ENCODE data around the gene OLA1. TPM values are rescaled to one million over a fixed set of nuclear protein-coding genes. Genes with fewer than 3 reads are reported as not detected.

The OLA1 gene
- total RNA-seq, 5 donors from 2014 or later (not counting 1 experiment from before 2014, with no cell fraction given) = 32.1 to 46.1 (median 38.1) TPM

DNA sequence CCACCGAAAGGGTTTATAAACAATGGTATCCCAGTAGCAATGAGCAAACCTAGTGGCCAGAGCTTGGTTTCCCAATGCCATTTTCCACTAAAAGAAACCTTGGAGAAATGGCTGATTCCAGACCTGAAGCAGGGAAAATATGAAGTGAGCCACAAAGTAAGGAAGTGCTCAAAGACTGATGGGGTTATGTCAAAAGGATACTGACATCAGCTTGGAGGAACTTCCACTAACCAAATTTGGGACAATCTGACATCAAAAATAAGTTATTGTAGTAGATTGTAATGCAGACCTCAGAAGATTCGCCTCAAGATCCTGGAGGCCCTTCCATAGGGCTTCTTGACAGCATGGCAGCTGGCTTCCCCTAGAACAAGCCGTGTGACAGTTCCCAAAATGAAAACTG lies 203.8 kb downstream of the OLA1 start:
- Histone ChIP-seq H3K4me3 (ENCODE audit: control insufficient read depth in 1 of 2, extremely low read depth in 1 of 2, low read length in 1 of 2) (no peak overlapping the region), H3K27ac (ENCODE audit: low read length) (no peak overlapping the region), H3K36me3 (ENCODE audit: control insufficient read depth in 2 of 2, extremely low read depth in 1 of 2, insufficient read depth in 1 of 2, low read length in 1 of 2) (no peaks in the 10 kb centered on the region), H3K4me1 (ENCODE audit: control insufficient read depth in 1 of 2, extremely low read depth in 1 of 2, insufficient read depth in 2 of 2, low read length in 2 of 2) (peaks cover 0 to 12% of the 10 kb centered on the region in 2 experiments), H3K27me3 (replicated peaks in 1 of 2; ENCODE audit: control insufficient read depth in 2 of 2, extremely low read depth in 1 of 2, insufficient read depth in 2 of 2, low read length in 1 of 2) (peaks cover 0 to 20% of the 10 kb centered on the region in 2 experiments), H3K9me3 (no peaks in the 10 kb centered on the region)
- ChIA-PET CTCF (no interaction called here), POLR2A (no interaction called here)
- H3K27ac Mint-ChIP-seq = no peak overlapping the region
- peaks cover 3 to 4% of the 10 kb centered on the region in 2 donors for H3K27me3 Mint-ChIP-seq
- peaks cover 0 to 4% (median 0%) of the 10 kb centered on the region in 3 donors for H3K9me3 Mint-ChIP-seq
- H3K4me1 Mint-ChIP-seq = peaks cover 6 to 8% (median 6%) of the 10 kb centered on the region in 3 donors
- no peak for ATAC-seq (replicated peaks in 1 of 4)
- H3K36me3 Mint-ChIP-seq = no peaks in the 10 kb centered on the region
- WGBS (ENCODE audit: insufficient coverage) = 57% methylated on average over 1 of the region's 3 CpGs
- no peak overlapping the region for H3K4me3 Mint-ChIP-seq
- DNase-seq = no peak

DNA sequence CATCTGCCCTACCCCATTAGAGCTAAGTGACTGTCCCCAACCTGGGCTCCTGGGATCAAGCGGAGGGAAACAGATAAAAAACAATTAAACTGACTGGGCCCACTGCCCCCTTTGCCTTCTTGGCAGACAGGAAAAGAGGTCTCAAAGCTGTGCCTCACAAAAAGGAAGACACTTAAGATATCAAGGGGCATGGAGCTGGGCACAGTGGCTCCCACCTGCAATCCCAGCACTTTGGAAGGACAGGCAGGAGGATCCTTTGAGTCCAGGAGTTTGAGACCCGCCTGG lies 208.0 kb downstream of the OLA1 start:
- CTCF ChIA-PET = interaction anchor here in 1 of 2 donors (0.6 to 1.1 kb wide), 2 partner anchors 9 to 20 kb away, joined by 3 read pairs; no protein-coding TSS in a partner anchor
- Histone ChIP-seq H3K4me3 (ENCODE audit: control insufficient read depth in 1 of 2, extremely low read depth in 1 of 2, low read length in 1 of 2) (no peak overlapping the region), H3K9me3 (no peaks in the 10 kb centered on the region), H3K27ac (ENCODE audit: low read length) (no peak overlapping the region), H3K27me3 (replicated peaks in 1 of 2; ENCODE audit: control insufficient read depth in 2 of 2, extremely low read depth in 1 of 2, insufficient read depth in 2 of 2, low read length in 1 of 2) (peaks cover 0 to 23% of the 10 kb centered on the region in 2 experiments), H3K4me1 (ENCODE audit: control insufficient read depth in 1 of 2, extremely low read depth in 1 of 2, insufficient read depth in 2 of 2, low read length in 2 of 2) (peaks cover 0 to 12% of the 10 kb centered on the region in 2 experiments), H3K36me3 (ENCODE audit: control insufficient read depth in 2 of 2, extremely low read depth in 1 of 2, insufficient read depth in 1 of 2, low read length in 1 of 2) (no peaks in the 10 kb centered on the region)
- peaks cover 0 to 2% of the 10 kb centered on the region in 2 donors for H3K27me3 Mint-ChIP-seq
- POLR2A ChIA-PET = no interaction called here
- no peaks in the 10 kb centered on the region for H3K9me3 Mint-ChIP-seq
- ATAC-seq (replicated peaks in 1 of 4) (no peak), DNase-seq (no peak)
- H3K4me1 Mint-ChIP-seq = peaks cover 12 to 15% (median 14%) of the 10 kb centered on the region in 3 donors
- H3K27ac Mint-ChIP-seq = no peak overlapping the region
- WGBS (ENCODE audit: insufficient coverage) = 100% methylated on average over 1 of the region's 2 CpGs
- no peak overlapping the region for H3K4me3 Mint-ChIP-seq
- no peaks in the 10 kb centered on the region for H3K36me3 Mint-ChIP-seq

DNA sequence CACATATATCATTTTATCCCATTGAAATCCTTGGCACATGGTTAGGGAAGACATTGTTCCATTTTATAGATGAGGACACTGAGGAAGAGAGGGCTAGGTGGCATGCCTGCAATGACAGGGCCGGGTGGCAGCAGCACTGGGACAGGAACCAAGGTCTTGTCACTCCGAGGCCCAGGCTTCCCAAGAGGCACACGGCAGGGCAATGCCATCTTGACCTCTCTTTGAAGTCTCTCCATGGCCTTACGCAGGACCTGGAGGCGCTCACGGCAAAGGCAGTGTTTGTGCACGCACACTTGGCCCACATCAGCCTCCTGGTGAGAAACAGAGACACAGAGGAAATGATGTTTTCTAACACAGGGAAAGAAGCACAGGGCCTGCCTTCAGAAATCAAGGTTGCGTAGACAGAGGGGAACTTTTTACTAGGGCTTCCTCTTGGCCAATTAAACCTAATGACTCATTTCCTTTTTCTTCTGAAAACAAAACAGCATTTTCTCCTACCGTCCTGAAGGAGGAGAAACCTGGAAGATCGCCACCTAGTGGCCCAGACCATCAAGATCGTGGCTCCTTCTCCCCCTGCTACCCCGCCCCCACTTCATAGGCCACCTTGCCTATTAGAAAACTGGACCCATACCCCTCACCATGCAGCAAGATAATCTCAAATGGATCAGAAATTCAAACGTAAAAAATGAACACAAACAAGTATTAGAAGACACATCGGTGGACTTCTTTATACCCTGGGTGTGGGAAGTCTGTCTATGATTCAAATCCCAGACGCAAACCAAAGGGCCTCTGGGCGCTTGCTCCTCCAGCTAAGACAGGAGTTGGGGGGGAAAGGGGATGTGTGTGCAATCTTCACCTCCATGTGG lies 208.5 kb downstream of the OLA1 start:
- Mint-ChIP-seq H3K27me3 (peaks cover 0 to 2% of the 10 kb centered on the region in 2 donors), H3K27ac (peak overlapping the region; percentile 94), H3K4me1 (peaks cover 12 to 15% (median 14%) of the 10 kb centered on the region in 3 donors), H3K9me3 (no peaks in the 10 kb centered on the region), H3K4me3 (peak overlapping the region; percentile 52 to 72 (median 57)), H3K36me3 (no peaks in the 10 kb centered on the region)
- Histone ChIP-seq H3K36me3 (ENCODE audit: control insufficient read depth in 2 of 2, extremely low read depth in 1 of 2, insufficient read depth in 1 of 2, low read length in 1 of 2) (no peaks in the 10 kb centered on the region), H3K4me3 (ENCODE audit: control insufficient read depth in 1 of 2, extremely low read depth in 1 of 2, low read length in 1 of 2) (peak overlapping the region; percentile 21 to 25), H3K27me3 (replicated peaks in 1 of 2; ENCODE audit: control insufficient read depth in 2 of 2, extremely low read depth in 1 of 2, insufficient read depth in 2 of 2, low read length in 1 of 2) (peaks cover 0 to 23% of the 10 kb centered on the region in 2 experiments), H3K27ac (ENCODE audit: low read length) (peak overlapping the region; percentile 82), H3K4me1 (ENCODE audit: control insufficient read depth in 1 of 2, extremely low read depth in 1 of 2, insufficient read depth in 2 of 2, low read length in 2 of 2) (peaks cover 0 to 12% of the 10 kb centered on the region in 2 experiments), H3K9me3 (no peaks in the 10 kb centered on the region)
- peak; percentile 95 to 97 (median 96) for ATAC-seq (replicated peaks in 1 of 4)
- WGBS (ENCODE audit: insufficient coverage) = 22% methylated on average over 7 of the region's 16 CpGs
- DNase-seq = peak; percentile 46 to 93 (median 75)
- ChIA-PET POLR2A (no interaction called here), CTCF (interaction anchor here in 1 of 2 donors (0.6 to 1.1 kb wide), 2 partner anchors 8 to 21 kb away, joined by 3 read pairs; no protein-coding TSS in a partner anchor)

DNA sequence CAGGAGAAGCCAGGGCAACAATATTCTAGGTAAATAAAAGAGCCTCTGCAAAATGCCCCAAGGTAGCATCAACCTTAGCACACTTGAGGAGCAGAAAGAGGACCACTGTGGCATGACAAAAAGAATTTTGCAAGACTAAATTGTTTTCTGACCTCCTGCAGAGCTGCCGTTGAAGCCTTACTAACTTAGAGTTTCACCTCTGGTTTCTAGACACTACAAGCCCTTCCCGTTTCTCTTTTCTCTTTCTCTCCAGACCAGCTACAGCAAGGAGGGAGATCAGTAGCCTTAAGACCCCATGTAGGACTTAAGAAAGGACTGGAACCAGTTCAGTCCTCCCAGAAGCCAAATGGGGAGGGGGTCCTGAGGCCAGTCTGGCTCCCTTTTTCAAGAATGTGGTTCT lies 209.9 kb downstream of the OLA1 start:
- no peaks in the 10 kb centered on the region for H3K9me3 Mint-ChIP-seq
- peaks cover 0 to 2% of the 10 kb centered on the region in 2 donors for H3K27me3 Mint-ChIP-seq
- H3K36me3 Mint-ChIP-seq = no peaks in the 10 kb centered on the region
- ChIA-PET CTCF (no interaction called here), POLR2A (no interaction called here)
- Histone ChIP-seq H3K27ac (ENCODE audit: low read length) (no peak overlapping the region), H3K9me3 (no peaks in the 10 kb centered on the region), H3K36me3 (ENCODE audit: control insufficient read depth in 2 of 2, extremely low read depth in 1 of 2, insufficient read depth in 1 of 2, low read length in 1 of 2) (no peaks in the 10 kb centered on the region), H3K4me3 (ENCODE audit: control insufficient read depth in 1 of 2, extremely low read depth in 1 of 2, low read length in 1 of 2) (no peak overlapping the region), H3K27me3 (replicated peaks in 1 of 2; ENCODE audit: control insufficient read depth in 2 of 2, extremely low read depth in 1 of 2, insufficient read depth in 2 of 2, low read length in 1 of 2) (peaks cover 0 to 17% of the 10 kb centered on the region in 2 experiments), H3K4me1 (ENCODE audit: control insufficient read depth in 1 of 2, extremely low read depth in 1 of 2, insufficient read depth in 2 of 2, low read length in 2 of 2) (peaks cover 0 to 12% of the 10 kb centered on the region in 2 experiments)
- H3K4me1 Mint-ChIP-seq = peaks cover 12 to 15% (median 14%) of the 10 kb centered on the region in 3 donors
- peak overlapping the region in 2 of 3 donors; percentile 28 to 72 for H3K4me3 Mint-ChIP-seq
- peak overlapping the region; percentile 52 to 94 for H3K27ac Mint-ChIP-seq
- DNase-seq (no peak), ATAC-seq (replicated peaks in 1 of 4) (no peak)
- WGBS (ENCODE audit: insufficient coverage) = 88% methylated on average over 2 of the region's 2 CpGs

DNA sequence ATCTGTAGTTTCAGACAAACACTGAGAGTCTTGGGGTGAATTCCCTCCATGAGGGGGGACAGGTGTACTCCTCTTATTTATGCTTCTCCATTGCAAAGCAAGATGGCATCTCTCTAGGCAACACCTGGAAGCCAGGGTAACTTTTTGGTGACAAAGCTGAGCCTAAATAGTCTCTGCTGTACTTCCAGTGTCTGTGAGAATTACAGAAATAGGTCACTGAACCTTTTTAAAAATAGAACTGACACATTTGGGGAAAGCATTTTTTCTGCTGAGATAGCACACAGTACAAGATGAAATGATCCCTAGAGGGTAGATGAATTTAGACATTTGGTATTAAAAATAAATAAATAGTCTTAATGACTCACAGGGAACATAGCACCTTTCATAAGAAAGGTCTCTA lies 211.5 kb downstream of the OLA1 start:
- Mint-ChIP-seq H3K27ac (no peak overlapping the region), H3K4me3 (no peak overlapping the region), H3K36me3 (no peaks in the 10 kb centered on the region), H3K9me3 (no peaks in the 10 kb centered on the region), H3K4me1 (peaks cover 12 to 15% (median 14%) of the 10 kb centered on the region in 3 donors), H3K27me3 (peaks cover 0 to 7% of the 10 kb centered on the region in 2 donors)
- ChIA-PET POLR2A (no interaction called here), CTCF (no interaction called here)
- H3K4me1 ChIP-seq (ENCODE audit: control insufficient read depth in 1 of 2, extremely low read depth in 1 of 2, insufficient read depth in 2 of 2, low read length in 2 of 2) = peaks cover 0 to 12% of the 10 kb centered on the region in 2 experiments
- DNase-seq (no peak), ATAC-seq (replicated peaks in 1 of 4) (no peak)
- H3K36me3 ChIP-seq (ENCODE audit: control insufficient read depth in 2 of 2, extremely low read depth in 1 of 2, insufficient read depth in 1 of 2, low read length in 1 of 2) = no peaks in the 10 kb centered on the region
- H3K4me3 ChIP-seq (ENCODE audit: control insufficient read depth in 1 of 2, extremely low read depth in 1 of 2, low read length in 1 of 2) = no peak overlapping the region
- H3K27ac ChIP-seq (ENCODE audit: low read length) = no peak overlapping the region
- H3K9me3 ChIP-seq = no peaks in the 10 kb centered on the region
- H3K27me3 ChIP-seq (replicated peaks in 1 of 2; ENCODE audit: control insufficient read depth in 2 of 2, extremely low read depth in 1 of 2, insufficient read depth in 2 of 2, low read length in 1 of 2) = peaks cover 0 to 12% of the 10 kb centered on the region in 2 experiments

DNA sequence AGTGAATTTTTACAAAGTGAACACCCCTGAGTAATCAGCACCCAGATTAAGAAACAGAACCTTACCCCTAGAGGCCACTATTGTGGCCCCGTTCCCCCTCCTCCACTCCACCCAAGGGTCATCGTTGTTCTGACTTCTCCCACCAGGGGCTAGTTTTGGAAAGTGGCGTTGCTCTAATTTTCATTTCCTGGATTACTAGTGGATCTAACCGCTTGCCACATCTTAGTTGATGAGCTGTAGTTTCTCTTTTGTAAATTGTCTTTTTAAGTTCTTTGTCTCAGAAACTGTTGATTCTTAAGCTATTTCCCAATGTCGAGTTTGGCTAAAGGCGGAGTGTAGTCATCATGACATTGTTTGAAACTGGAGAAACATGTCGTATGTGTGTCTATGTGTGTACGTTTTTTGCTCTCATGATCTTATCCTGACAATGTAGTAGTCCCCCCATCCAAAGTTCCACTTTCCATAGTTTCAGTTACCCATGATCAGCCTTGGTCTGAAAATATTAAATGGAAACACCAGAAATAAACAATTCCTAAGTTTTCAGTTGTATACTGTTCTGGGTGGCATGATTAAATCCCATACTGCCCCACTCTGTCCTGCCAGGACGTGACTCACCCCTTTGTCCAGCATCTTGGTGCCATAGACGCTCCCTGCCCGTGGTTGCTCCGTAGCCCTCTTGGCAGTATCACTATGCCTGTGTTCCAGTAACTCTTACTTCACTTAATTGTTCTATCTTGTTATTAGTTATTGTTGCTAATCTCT lies 212.2 kb downstream of the OLA1 start:
- DNase-seq = no peak

More for the DNA sequence above, 212.2 kb downstream of the OLA1 start:
- H3K36me3 ChIP-seq (ENCODE audit: control insufficient read depth in 2 of 2, extremely low read depth in 1 of 2, insufficient read depth in 1 of 2, low read length in 1 of 2) = no peaks in the 10 kb centered on the region
- CTCF ChIA-PET = no interaction called here
- no peaks in the 10 kb centered on the region for H3K9me3 Mint-ChIP-seq
- H3K27me3 Mint-ChIP-seq = peaks cover 0 to 7% of the 10 kb centered on the region in 2 donors
- H3K27ac Mint-ChIP-seq = no peak overlapping the region
- no peaks in the 10 kb centered on the region for H3K36me3 Mint-ChIP-seq
- H3K4me3 Mint-ChIP-seq = no peak overlapping the region
- H3K27ac ChIP-seq (ENCODE audit: low read length) = no peak overlapping the region
- H3K4me1 ChIP-seq (ENCODE audit: control insufficient read depth in 1 of 2, extremely low read depth in 1 of 2, insufficient read depth in 2 of 2, low read length in 2 of 2) = peaks cover 0 to 12% of the 10 kb centered on the region in 2 experiments
- no peaks in the 10 kb centered on the region for H3K9me3 ChIP-seq
- ATAC-seq (replicated peaks in 1 of 4) = no peak
- peaks cover 0 to 12% of the 10 kb centered on the region in 2 experiments for H3K27me3 ChIP-seq (replicated peaks in 1 of 2; ENCODE audit: control insufficient read depth in 2 of 2, extremely low read depth in 1 of 2, insufficient read depth in 2 of 2, low read length in 1 of 2)
- POLR2A ChIA-PET = no interaction called here
- H3K4me3 ChIP-seq (ENCODE audit: control insufficient read depth in 1 of 2, extremely low read depth in 1 of 2, low read length in 1 of 2) = no peak overlapping the region
- 70% methylated on average over 2 of the region's 12 CpGs for WGBS (ENCODE audit: insufficient coverage)
- peaks cover 12 to 15% (median 14%) of the 10 kb centered on the region in 3 donors for H3K4me1 Mint-ChIP-seq
